Stromal cell of bone marrow (primary cell): ENCODE measurements around the gene MRPL43.
A peak's percentile ranks its signal among the peaks of the same experiment; 100 is the strongest.

Source experiments
- DNase-seq: peaks from one replicate; pipeline ENCODE4 v3.0.0-alpha.2; 2012; ENCODE audit warnings: low read depth

Gene MRPL43

DNA sequence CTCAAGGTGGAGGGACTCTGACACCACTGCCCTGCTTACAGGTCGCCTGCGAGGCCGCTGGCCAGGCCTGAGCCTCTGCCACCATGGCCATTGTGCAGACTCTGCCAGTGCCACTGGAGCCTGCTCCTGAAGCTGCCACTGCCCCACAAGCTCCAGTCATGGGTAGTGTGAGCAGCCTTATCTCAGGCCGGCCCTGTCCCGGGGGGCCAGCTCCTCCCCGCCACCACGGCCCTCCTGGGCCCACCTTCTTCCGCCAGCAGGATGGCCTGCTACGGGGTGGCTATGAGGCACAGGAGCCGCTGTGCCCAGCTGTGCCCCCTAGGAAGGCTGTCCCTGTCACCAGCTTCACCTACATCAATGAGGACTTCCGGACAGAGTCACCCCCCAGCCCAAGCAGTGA, 15.2 kb upstream of the MRPL43 start:
- no peak for DNase-seq

DNA sequence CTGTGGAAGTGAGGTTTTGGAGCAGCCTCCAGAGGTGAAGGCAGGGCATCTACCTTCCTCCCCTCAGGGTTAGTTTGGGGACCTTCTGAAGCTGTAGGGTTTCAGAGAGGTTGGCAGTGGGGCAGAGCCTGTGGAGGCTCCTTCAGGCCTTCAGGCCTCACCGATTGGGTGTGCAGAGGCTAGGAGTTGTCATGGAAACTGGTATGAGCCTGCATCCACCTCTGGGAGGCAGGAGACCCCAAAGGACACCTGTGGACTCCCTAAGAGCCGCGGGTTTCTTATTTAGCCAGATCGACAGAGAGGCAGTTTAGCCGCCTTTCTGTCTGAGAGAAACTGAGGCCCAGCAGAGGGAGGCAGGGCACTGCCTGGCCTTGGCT, 14.3 kb upstream of the MRPL43 start:
- no peak for DNase-seq

DNA sequence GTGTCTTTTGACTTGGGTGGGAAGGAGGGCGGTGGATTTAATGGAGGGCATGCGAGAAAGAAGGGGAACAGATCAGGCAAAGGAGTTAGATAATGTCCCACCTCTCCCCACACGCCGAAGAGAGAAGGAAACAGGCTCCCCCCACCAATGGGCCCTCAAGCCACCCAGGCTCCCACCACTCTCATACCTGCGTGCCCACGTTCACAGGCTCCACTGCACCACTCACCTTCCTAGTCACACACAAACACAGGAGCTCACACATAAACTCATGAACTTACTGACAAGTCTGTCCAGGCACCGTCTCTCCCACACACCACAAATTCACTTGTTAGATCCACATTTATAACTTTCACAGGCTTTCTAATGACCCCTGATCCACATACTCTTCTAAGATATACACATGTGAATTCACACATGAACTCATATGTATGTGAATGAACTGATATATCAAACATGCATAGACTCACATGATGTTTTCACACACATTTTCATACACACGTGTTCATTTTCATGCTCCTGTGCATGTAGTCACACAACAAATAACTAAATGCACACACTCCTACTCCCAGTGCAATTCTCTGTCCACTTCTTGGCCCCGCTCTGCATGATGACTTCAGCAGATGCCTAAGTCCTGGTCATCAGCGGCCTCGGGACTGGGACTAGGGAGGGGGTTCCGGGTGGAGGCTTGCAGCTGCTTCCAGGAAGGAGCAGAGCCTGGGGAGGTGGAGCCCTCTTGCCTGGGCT, 13.8 kb upstream of the MRPL43 start:
- peak; percentile 95 for DNase-seq

DNA sequence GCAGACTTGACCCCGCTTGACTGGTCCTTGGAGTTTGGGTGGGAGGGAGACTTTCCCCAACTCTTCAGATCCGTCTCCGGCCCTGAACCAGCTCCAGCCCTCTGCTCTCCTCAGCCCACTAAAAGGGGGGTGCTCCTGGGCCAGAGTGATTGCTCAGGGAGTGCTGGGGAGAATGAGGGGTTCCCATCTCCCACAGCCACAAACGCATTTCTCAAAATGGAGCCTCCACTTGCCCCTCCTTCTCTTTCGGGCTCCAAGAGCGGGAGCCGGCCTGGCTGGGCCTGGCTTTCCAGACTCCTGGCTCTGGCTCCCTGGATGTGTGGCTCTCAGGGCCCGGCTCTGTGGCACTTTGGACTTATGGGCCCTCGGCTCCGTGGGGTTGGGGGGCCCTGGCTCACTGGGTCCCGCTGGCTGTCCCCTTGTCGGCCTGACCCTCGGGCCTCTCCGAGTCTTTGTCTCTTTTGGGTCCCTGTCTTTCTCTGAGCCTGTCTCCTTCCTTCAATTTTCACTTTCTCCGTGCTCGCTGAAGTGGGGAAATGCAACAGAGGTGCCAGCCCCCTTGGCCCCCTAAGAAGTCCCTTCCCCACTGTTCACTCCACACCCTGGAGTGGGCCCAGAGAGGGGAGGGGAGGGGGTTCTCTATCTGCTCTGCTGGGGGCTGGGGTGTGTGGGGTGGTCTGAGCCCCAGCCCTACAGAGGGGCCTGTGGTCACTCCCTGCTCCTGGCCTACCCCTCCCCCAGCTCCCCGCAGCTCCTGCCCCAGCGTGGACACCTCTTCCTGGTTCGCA, 13.0 kb upstream of the MRPL43 start:
- no peak for DNase-seq

DNA sequence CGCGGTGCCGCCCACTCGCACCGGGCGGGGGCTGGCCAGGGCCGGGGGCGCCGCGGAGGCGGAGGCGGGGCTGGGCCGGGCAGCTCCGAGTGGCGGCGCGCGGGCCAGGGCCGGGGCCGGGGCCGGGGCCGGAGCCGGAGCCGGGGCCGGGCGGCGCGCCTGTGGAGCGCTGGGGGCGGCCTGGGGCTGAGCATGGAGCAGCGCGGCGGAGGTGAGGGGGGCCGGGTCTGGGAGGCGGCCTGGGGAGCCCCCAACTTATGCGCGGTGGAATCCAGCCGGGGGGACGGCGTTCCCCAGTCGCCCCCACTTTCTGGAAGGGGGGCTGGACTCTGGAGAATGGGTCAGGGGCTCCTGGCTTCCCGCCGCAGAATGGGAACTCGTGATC, 12.4 kb upstream of the MRPL43 start, which contains the start of gene LZTS2:
LZTS2 (plus strand) TSS at position 67 of the 385 bp plus-strand sequence. CDS start 2,731 bp downstream, outside the sequence.
- no peak for DNase-seq

DNA sequence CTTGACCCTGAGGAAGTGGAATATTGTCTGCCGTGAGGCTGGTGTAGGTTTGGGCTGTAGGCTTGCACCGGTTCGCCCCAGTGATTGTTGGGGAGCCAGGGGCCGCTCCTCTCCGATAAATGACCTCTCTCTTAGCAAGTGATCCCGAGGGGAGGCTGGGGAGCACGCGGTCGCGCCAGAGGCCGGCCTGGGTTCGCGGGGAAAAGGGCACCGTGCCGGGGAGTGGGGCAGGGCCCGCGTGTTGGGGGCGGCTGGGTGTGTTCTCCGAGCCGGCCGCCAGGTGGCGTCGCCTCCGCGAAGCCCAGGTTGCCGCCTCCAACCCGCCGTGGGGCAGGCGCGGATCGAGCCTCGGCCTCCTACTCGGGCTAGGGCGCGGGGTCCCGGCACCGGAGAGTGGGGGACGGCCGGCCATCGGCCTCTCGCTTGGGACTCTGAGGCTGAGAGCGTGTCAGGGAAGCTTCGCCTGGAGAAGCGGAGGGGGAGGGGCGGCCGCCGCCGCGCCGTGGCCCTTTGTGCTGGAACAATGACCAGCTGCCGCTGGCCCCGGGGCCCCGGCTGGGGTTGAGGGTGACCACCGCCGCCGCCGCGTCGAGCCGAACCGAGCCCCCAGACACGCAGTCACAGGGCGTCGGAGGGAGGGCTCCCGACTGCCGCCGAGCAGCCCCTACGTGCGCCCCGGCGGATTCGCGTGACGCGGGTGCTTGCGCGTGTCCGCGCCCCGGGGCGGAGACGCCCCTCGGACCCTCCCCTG, 11.9 kb upstream of the MRPL43 start:
- DNase-seq: peak; percentile 56

DNA sequence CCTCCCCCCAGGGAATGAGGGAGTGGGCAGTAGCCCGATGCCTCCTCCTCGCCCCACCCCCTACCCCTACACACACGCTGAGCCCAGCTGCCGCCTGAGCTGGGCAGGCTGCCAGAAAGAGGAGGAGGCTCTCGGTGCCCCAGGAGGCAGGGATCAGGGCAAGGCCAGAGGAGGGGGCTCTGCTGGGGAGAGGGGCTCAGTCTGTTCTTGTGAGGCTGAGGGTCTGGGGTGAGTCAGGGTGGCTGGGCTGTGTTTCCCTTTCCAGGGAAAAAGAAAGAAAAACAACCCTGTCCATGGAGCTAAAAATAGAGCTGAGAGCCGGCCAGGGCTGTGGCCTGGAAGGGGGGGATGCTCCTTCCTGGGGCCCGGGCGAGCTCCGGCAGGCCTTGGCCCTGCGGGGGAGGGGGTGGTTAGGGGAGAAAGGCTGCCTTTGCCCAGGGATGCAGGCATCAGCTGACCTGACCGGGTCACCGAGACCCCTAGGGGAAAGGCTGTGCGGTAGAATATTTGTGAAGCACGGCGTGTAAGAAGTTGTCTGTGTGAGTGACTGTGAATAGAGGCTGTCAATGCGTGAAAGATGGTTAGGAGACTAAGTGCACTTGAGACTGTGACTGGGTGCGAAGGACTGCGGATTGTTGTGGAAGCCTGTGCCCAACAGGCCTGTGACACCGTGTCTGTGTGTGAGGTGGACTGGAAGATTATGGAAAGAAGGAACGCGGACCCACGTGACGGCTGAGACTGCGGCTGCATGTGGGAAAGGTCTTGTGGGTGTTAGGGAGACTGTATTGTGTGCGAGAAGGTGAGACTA, 11.1 kb upstream of the MRPL43 start:
- peak; percentile 84 for DNase-seq

DNA sequence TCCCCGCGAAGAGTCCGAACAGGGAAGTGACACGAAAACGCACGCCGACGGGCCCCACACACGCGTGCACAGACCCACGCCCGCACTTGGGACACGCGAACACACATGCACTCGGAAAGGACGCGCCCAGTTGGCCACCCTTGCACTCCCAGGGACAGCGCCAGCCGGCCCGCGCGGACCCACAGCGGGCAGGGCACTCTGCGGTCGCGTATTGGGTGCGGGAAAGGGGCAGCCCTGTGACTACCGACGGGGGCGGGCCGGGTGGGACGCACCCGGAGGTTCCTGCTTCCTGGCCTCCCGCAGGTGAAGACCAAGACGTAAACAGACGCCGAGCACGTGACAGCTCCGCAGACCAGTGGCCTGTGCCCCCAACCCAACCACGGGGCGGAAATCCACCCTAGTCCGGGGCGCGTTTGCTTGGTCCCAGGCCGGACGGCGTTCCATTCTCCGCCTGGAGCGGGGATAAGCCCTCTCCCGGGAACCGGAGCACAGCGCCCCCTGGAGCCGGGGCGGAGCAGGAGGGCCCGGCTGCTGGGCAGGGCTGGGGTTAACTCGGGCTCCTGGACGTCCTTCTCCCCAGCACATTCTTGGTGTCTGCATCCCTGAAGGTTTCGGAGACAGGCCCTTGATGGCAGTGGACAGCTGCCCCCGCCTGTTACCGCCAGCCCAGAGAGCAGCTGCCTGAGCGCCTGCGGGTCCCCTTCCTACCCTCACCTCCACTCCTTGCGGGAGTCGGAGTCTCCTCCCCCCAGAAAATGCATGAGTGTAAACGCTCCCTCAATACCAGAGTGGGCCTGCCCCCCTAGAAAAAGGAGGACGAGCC, 10.3 kb upstream of the MRPL43 start:
- DNase-seq: peak; percentile 52

DNA sequence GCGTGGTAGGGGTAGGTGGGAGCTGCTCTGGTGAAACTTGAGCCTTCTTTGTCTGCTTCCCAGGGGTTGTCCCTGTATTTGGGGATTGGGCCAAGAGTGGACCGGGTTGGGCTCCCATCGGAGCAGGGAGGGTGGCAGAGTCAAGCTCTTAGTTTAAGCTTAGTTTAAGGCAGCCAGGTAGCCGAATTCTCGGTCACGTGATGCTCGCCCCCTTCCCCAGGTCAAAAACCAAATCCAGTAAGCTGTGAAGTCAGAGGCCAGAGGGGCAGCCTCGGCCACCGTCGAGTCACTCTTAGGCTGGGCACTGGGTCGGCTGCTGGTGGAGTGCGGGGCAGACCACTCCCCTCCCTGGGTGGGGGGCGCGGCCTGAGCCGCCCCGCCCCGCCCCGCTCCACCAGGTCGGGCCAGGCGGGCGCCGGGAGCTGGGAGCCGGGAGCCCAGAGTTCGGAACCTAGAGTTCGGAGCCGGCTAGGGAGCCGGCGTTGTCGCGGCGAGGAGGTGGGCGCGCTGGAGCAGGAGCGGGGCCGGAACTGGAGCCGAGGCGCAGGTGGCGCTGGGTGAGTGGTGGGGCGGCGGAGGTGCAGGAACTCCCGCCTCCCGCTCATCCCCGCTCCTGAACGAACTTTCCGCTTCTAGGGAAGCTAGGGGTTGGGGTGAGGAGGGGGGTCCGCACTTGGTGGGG, 9.5 kb upstream of the MRPL43 start:
- no peak for DNase-seq

DNA sequence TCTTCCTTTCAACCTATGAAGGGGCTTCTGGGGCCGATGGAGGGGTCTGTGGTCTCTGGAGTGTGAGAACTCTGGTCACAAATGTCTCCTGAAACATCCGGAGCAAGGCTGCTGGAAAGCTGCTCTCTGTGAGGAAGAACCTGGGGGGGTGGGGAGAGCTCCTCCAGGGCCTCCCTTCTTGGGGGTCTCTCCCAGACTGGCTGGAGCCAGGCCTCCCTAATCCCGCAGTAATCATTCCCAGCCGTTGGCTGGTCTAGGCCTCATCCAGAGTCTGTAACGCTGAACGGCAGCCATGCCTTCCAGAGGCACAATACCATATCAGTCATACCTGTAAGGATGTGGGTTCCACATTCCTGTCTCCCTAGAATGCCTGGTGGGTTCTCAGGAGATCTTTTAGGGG, 7.9 kb upstream of the MRPL43 start:
- DNase-seq: no peak

DNA sequence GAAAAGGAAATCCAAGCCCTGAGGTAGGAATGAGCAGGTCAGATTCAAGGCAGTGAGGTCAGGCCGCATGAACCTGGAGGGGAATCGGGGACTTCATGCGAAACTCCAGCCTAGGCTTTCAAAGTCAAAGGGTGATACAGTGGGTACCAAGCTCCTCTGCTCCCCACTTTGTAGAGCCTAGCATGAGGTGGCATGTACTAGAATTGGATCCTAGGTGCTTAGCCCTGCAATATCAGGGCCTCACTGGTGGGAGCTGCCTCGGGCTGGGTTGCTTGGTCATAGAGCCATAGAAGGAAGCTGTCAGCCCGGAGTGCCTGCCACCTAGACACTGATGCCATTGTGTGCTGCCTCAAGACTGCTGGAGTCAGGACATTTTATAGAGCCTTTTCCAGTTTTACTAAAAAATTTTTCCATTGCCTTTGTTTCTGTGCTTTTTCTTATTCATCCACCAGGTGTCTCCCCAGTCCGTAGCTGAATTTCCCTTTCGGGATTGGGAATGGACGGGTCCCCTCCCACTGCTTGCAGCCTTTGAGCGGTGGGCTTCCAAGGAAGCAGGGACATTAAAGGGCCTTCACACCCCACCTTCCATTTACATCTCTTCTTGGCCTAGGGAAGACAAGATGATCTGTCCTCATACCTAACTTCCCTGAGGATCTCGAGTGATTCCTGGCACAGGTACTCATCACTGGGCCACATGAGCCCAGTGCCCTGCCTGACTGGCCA, 6.8 kb upstream of the MRPL43 start:
- DNase-seq: no peak

DNA sequence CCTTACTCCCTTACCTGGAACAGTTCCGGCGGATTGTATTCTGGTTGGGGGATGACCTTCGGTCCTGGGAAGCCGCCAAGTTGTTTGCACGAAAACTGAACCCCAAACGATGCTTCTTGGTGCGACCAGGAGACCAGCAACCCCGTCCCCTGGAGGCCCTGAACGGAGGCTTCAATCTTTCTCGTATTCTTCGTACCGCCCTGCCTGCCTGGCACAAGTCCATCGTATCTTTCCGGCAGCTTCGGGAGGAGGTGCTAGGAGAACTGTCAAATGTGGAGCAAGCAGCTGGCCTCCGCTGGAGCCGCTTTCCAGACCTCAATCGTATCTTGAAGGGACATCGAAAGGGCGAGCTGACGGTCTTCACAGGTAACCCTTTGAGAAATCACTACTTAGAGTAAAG, 1.8 kb upstream of the MRPL43 start:
- DNase-seq: no peak

DNA sequence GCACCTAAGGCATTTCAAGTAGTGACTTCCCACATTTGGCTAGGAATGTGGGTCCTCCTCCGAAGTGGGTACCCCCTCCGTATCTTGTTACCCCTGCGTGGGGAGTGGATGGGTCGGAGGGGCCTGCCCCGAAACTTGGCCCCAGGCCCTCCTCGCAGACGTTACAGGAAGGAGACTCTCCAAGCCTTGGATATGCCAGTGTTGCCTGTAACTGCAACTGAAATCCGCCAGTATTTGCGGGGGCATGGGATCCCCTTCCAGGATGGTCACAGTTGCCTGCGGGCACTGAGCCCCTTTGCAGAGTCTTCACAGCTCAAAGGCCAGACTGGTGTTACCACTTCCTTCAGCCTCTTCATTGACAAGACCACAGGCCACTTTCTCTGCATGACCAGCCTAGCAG, 869 bp upstream of the MRPL43 start:
- no peak for DNase-seq

DNA sequence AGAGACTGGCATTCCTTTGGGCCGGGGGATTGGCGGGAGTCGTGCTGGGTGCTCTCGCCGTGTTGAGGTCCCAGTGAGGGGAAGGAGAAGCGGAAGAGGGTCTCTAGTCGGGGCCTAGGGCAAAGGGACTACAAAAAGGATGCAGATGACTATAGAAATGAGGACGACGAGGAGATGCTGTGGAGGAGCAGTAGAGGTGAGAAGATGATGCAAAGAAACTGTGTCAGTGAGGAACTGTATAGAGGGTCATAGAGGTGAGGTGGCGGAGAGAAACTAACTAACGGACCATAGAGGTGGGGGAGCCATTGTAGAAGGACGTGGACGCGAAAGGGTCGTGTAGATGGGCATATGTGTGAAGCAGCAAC, 370 bp upstream of the MRPL43 start:
- no peak for DNase-seq

DNA sequence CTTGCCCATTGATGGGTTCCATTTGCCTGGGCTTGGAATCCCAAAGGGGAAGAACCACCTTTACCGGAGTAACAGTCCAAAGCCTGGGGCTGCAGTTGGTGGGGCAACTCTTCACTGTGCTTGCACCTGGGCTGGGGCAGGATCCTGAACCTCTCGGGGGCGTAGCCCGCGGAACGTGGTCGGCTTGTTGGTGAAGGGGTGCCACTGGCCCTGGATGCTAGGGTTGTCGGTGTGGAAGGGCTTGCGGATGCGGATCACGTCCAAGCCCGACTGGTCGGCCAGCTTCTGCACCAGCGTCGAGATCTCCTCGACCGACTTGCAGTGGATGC, 710 bp downstream of the MRPL43 start:
- no peak for DNase-seq

DNA sequence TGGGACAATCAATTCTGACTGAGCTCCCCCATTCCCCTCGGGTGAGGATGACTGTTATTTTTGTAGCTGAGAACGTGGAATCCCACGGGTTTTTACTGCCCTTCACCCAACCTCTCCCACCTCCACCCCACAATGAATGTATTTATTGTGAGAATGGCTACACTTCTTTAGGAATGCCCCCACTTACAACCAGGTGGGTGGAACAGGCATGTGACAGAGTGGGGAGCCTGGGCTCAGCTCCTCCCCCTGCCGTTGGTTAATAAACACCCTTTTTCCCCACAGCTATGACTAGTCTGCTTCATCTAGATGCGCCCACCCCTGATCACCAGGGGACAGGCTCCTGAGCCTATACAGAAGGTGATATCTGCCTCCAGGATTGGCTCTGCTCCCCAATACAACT, 2.0 kb downstream of the MRPL43 start:
- no peak for DNase-seq

DNA sequence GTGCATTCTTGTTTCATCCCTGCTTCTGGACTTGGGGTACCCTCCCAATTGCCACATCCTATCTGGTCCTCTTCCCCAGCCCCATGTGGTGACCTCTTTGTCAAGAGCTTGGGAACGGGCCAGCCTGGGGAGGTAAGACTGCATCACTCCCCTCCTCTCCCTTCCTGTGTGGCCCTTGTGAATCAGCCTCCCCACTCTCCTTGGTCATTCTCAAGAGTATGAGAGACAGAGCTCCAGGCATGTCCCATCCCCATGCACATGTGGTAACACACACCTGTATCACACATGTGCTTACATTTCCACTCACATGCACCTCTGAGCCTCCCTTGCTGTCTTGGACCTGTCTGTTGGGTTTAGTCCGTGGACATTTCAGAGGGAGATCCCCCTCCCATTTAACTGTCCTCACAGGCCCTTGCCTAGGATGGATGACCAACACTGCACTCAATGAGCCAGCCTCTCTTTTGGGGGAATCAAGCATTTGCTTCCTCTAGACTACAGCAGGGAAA, 2.6 kb downstream of the MRPL43 start:
- no peak for DNase-seq

DNA sequence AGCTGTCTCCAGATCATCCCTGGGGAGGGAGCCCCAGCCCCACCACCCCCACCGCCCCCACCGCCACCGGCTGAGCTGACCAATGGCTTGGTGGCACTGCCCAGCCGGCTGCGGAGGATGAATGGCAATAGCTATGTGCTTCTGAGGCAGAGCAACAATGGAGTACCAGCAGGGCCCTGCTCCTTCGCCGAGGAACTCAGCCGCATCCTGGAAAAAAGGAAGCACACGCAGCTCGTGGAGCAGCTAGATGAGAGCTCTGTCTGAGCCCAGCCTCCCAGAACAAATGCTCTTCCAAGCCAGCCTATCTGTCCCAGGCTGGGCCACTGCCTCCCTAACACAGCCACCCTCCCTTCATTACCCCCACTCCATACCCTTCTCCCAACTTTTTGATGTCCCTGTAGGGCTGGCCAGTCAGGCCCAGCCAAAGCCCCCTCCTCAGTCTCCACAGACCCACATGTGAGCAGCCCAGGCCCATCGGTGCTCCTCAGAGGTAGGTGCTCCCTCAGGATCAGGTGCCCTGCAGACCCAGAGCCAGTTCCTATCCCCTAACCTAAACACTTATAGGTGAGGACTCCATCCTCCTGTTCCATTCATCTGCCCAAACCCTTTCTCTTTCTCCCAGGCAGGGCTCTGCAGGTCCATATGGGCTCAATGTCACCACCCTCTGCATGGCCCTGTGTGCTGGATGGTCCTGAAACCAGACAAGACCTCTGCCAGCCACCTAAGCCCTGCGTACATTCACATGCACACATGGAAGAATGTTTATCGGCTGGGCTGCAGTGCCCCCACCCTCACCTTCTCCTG, 3.2 kb downstream of the MRPL43 start:
- no peak for DNase-seq
